ENCODE data around the gene CRKL.

DNA sequence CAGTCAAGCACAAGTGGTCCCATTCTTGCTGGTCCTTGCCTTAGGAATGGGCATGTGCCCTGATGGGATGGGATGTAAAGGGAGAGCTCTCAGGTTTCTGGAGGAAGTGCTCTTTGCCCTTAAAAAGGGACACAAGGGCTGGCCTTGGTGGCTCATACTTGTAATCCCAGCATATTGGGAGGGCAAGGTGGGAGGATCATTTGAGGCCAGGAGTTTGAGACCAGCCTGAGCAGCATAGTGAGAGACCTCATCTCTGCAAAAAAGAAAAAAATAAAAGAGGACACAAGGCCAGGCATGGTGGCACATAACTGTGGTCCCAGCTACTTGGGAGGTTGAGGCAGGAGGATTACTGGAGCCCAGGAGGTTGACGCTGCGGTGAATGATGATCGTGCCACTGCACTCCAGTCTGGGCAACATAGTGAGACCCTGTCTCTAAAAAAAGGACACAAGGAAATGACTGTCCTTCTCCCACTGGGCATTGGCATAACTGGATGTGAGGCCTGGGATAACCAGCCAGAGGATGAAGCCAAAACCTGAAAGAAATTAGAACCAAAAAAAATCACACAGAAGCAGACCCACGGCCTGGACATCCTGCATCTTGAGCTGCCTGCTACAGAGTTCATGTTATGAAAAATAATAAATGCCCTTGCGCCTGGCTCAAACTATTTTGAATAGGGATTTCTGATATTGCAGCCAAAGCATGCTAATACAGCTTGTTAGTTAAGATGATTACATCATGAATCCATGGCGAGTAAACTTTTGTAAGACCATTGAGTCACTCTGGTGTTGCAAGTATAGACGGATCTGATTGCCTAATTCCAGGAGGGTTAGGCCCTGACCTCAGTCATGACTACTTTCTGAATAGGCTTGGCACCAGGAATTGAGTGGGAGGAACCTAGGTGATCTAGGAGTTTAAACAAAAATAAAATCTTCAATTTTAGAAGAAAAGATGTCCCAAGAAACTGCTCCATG lies 12.9 kb upstream of the CRKL start:
- TF ChIP-seq, protein P1, sequence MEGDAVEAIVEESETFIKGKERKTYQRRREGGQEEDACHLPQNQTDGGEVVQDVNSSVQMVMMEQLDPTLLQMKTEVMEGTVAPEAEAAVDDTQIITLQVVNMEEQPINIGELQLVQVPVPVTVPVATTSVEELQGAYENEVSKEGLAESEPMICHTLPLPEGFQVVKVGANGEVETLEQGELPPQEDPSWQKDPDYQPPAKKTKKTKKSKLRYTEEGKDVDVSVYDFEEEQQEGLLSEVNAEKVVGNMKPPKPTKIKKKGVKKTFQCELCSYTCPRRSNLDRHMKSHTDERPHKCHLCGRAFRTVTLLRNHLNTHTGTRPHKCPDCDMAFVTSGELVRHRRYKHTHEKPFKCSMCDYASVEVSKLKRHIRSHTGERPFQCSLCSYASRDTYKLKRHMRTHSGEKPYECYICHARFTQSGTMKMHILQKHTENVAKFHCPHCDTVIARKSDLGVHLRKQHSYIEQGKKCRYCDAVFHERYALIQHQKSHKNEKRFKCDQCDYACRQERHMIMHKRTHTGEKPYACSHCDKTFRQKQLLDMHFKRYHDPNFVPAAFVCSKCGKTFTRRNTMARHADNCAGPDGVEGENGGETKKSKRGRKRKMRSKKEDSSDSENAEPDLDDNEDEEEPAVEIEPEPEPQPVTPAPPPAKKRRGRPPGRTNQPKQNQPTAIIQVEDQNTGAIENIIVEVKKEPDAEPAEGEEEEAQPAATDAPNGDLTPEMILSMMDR (conservative IDR thresholded peaks at IDR 0.05): no peak
- no peak for TF ChIP-seq ZFX (IDR thresholded peaks at IDR 0.05)

All from C4-2B (cell line).